Left hindlimb (tissue), 1 donor: ENCODE data around the gene S100P.
"Not testable (repeated sequence)": the region's sequence is repeated elsewhere in the genome, so short reads cannot be mapped to it uniquely, and the experiment has no call there.

ENCODE experiments used
- DNase-seq: peaks from one replicate; pipeline ENCODE4 v3.0.0-alpha.2; 2018

Gene S100P

DNA sequence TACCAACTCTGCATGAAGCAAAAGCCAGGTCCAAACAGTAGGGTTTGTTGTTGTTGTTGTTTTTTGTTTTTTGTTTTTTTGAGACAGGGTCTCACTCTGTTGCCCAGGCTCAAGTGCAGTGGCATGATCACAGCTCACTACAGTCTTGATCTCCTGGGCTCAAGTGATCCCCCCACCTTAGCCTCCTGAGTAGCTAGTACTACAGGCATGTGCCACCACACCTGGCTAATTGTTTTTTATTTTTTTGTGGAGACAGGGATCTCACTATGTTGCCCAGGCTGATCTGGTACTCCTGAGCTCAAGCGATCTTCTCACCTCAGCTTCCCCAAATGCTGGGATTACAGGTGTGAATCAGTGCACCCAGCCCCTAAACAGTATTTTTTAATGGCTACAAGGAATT is 6.2 kb downstream of the S100P start:
- no peak for DNase-seq

- DNase-seq = no peak
These were observed 7.7 kb downstream of the S100P start for GRCh38 chr4:6701371-6701770.

DNA sequence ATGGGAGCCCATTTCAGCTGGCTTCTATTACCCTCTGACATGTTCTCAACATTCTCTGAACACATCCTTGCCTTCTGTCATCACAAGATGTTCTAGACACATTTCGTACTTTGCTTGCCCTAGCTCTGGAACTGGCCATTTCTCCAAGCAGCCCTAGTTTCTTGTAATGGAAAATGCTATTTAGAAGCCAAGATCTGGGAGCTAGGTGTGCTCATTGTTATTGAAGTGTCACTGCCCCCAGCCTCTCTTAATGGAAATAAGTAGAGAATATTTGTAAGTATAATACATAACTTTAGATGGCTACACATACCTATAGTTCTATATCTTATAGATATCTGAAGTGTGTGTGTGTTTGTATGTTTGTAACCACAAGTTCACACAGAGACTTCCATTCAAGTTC is 9.1 kb downstream of the S100P start:
- no peak for DNase-seq

- DNase-seq = no peak
These were observed 10.1 kb downstream of the S100P start for GRCh38 chr4:6703786-6704185.

DNA sequence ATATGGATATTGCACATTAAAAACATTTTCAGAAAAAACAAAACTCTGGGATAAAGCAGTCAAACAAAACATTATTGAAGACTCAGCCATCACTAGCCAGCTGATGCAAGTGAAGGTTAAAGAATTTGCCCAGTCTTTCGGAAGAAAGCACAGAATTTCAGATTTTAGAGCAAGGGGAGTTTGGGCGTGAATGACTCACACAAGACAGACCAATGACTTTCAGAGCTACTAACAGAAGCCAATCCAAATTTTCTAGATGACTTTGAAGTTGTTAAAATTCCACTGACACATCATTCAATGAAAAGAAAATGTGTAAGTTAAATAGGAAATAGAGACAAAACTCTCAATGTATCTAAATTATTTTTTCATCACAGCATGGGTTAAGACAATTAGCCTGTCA is 12.0 kb downstream of the S100P start:
- no peak for DNase-seq

GRCh38 chr4:6706173-6706572 is 12.5 kb downstream of the S100P start:
- no peak for DNase-seq

DNA sequence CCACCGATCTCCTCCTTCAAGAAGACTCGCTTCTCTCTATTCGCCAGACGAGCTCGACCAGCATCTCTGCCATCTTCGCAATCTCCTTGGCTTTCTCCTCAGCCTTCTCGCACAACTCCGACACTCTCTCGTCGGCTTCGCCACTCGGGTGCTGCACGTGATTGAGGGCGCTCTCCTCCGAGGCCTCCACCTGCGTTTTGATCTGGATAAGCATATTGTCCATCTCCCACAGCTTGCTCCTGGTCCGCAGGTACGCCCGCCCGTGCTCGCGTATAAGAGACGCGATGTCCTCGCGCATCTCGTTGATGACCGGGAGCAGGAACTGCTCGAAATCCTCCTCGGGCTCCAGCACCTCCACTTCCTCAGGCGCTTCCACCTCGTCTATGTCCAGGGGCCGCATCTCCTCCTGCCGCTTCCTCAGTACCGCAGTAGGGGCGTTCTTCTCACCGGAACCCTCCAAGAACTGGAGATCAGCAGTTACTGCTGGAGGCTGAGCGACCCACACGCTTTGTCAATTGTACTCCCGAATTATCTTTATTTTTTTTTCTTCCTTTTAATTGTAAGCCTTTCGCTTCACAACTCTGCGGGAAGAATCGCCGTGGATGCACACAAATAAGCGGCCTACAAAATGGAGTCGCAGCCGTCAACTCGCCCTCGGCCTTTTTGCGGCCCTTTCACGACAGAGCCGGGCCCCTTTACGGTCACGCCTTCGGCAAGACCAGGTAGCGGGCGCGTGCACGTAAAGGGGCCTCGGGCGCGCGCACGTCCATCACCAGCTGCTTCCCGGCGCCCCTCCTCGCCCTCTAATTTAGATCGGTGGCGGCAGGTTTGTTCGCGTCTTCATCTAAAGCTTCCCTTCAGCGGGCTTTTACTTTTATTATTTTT is 15.8 kb downstream of the S100P start, which contains the start of gene MRFAP1L1:
Gene MRFAP1L1, minus strand, starts transcription at position 636 of the 885 bp plus-strand sequence. Its CDS starts 236 bp downstream, at position 400.
- peak; percentile 97 for DNase-seq

DNA sequence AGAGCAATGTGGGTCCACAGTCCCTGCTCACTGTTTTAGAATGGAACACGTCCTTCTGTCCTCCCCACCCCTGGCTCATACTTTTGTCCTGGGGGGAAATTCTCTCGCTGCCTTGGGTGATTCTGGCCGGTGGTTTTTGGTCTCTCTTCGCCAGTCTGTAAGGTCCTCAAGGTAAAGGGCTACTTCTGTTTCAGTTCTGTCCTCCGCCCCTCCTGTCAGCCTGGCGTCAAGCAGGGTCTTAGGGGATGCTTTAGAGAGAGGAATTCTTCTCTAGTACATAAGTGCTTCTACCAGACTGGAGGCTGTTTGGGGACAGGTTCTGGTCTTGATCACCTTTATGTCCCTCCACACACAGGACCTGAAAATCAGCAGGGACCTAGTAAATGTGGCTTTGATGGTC is 16.6 kb downstream of the S100P start:
- no peak for DNase-seq

GRCh38 chr4:6710996-6711395 is 17.3 kb downstream of the S100P start:
- DNase-seq = no peak

DNA sequence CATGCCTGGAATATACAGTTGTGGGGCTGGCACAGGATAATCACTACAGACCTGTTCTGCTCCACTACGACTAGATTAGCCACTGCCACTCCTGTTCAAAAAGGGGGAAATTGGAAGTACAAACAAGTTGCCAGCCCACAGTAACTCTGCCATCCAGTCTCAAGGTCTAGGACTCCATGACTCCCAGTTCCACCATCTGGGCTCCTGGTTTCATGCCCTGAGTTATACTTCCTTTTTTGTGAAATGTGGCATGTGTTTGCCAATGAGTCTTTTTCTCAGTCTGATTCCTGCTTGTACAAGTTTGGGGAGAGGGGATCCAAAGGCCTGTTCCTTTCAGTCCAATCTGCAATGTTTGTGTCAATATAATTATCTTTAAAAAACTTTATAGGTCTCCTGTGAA is 21.3 kb downstream of the S100P start:
- DNase-seq = no peak

DNA sequence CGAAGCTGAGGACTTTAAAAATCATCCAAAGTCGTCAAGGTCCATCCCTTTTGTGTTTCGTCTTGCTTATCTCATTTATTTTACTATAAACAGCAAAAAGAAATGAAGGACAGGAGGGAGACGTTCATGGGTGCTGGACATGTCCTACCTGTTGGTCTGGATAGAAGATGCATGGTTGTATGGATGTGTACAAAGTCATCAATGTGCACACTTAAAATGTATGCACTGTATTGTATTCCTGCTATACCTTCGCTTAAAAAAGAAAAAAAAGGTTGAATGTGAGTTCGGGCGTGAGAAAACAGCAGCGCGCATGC is 22.0 kb downstream of the S100P start:
- no peak for DNase-seq

DNA sequence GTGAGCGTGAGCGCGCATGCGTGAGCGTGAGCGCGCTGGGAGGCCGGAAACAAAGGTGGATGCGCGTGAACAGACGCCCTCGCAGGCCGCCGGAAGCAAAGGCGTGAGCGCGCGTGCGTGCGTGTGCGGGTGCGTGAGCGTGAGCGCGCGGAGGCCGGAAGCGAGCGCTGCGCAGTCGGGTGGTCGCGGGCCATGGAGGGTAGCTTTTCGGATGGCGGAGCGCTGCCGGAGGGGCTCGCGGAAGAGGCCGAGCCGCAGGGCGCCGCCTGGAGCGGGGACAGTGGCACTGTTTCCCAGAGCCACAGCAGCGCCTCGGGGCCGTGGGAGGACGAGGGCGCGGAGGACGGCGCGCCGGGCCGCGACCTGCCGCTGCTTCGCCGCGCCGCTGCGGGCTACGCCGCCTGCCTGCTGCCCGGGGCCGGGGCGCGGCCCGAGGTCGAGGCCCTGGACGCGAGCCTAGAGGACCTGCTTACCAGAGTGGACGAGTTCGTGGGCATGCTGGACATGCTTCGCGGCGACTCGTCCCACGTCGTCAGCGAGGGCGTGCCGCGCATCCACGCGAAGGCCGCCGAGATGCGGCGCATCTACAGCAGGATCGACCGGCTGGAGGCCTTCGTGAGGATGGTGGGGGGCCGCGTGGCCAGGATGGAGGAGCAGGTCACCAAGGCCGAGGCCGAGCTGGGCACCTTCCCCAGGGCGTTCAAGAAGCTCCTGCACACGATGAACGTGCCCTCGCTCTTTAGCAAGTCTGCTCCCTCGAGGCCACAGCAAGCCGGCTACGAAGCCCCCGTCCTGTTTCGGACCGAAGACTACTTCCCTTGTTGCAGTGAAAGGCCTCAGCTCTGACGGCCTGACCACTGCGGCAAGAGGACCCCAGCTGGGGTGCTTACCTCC is 22.6 kb downstream of the S100P start, which contains the start of gene BLOC1S4:
Gene BLOC1S4, plus strand, starts transcription at position 157 of the 894 bp plus-strand sequence. Its CDS starts 36 bp downstream, at position 193.
- peak; percentile 92 for DNase-seq

- no peak for DNase-seq
These were observed 23.4 kb downstream of the S100P start for GRCh38 chr4:6716958-6717655.

DNA sequence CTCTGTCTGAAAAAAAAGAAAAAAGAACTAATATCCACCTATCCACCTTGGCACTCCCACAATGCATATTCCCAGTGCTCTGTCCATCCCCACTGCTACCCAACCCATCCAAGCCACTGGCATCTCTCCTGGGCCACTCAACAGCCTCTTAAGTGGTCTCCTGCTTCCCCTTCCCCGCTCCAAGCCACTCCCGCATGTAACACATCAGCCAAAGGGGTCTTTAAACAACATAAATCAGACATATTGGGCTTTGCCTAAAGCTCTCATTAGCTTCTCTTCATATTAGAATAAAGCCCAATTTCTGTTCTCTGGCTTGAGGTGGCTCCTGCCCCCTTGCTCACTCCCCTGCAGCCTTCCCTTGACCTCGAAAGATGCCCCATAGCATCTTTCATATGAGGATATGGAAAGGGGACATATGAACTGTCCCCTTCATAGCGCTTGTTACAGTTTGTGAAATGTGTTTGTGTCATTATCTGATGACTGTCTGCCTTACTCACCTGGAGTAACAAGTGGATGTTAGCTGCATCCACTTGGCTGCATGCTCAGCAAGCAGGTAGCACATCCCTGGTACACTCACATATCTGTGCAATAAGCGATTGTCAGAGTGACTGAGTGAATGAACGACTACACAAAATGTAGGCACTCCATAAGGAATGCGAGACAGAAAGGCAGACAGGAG is 25.4 kb downstream of the S100P start:
- no peak for DNase-seq

DNA sequence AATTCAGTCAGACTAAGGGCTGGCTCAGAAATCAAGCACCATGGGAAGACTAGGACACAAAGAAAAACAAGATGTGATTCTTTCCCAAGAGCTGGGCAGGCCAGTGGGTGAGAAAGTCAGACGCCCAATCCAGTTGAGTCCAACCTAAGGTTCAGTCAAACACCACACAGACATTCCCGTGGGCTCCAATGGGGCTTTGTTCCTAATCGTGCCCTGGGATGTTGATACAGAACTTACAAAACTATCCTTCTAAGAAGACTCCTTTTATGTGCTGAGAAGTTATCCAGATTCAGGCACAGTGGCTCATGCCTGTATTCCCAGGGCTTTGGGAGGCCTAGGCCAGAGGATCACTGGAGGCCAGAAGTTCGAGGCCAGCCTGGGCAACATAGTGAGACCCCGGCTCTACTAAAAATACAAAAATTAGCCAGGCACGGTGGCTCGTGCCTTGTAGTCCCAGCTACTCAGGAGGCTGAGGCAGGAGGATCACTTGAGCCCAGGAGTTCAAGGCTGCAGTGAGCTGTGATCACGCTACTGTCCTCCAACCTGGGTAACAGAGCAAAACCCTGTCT is 26.0 kb downstream of the S100P start:
- DNase-seq = no peak

DNA sequence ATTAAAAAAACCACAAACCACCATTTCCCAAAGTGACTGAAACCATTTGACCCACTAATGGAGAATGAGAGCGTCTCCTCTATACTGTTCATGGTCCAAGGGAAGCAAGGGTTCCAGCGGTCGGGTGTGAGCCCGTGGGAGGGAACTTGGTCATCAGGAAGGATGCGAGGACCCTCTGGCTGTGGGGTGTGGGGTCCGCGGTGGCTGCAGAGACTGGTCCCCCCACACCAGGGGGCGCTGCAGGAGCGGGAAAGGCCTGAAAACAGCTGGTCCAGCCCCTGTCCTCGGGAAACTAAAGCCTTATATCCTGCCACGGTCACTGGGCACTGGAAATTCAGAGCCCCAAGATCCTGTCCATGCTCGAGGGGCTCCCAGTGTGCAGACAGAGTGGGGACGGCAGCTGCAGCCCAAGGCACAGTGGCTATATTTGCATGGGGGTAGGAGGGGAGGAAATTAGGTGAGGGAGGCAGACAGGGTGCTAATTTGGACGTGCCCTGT is 26.6 kb downstream of the S100P start:
- DNase-seq = peak; percentile 87

DNA sequence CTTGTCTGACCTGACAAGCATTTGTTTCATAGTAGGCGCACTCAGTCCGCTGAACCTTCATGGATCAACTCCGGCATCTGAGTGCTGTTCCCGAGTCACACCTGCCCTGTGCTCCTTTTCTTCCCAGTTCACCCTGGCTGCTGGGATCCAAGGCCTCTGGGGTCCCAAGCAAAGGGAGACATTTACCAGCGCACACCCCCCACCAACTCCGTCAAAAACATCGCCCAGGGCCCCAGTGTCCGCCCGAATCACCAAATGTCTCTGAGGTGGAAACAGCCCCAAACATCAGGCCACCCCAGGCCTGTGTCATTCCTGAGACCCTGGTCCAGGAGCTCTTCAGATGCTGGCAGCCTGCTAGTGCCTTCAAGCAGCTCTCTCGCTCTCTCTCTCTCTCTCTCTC is 27.4 kb downstream of the S100P start:
- no peak for DNase-seq

- DNase-seq = no peak
These were observed 29.2 kb downstream of the S100P start for GRCh38 chr4:6722891-6723290.

DNA sequence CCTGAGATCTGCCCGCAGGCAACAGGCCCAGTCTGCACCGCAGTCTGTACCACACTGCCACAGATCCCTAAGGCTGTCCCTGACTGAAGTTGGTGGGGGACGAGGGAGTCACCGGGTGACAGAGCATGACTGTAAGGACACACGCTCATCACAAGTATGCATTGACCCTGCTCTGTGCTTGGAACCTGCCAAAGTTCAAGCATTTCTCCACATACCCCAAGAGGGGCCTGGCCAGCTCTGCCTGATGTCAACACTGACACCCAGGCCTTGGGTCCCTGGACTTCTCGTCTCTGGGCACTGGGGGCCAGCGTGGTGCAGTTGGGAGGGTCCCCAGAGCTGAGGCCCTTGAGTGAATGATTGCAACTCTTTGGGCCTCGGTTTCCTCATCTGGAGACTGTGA is 30.2 kb downstream of the S100P start:
- no peak for DNase-seq

DNA sequence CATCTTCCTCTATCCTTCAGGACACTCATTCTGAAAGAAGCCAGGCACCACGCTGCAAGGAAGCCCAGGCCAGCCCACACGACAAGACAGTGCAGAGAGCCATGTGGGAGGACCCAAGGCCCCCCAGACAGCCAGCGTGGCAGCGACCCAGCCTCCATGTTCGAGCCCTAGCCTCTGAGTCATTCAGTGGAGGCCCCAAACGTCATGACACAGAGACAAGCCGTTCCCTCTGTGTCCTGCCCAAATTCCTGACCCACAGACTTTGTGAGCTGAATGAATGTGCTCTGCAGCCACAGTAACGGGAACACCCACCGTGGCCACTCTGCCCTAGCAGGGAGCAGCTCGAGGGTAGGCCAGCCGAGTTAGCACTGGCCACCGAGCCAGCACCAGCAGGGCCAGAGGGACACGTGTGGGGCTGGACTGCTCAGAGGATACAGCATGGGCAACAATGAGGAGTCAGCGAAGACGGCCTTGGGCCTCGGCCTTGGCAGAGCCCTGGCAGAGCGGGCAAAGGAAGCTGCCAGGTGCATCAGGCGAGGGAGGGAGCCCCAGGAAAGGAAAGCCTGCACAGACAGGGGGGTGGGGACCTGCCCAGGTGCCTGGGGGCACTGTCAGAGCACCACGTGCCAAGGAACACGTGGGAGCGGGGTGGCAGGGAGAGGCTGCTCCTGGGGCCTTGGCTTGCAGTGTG is 30.9 kb downstream of the S100P start:
- no peak for DNase-seq

- not testable (repeated sequence) for DNase-seq
These were observed 31.8 kb downstream of the S100P start for GRCh38 chr4:6725427-6725961.
